Bronchial epithelial cell (primary cell): ENCODE data around the gene CACNA2D3. TPM values are rescaled to one million over a fixed set of nuclear protein-coding genes. Genes with fewer than 3 reads are reported as not detected.

Experiments used
- DNase-seq: peaks from one replicate; pipeline ENCODE4 v3.0.0-alpha.2; 2010; ENCODE audit warnings: low read depth
- FAIRE-seq: peaks from 2 replicates; lab custom pipeline; 2011; peaks lifted over from hg19 to GRCh38; lab: Jason Lieb, UNC
- H3K27me3 ChIP-seq: 2 replicates; pipeline ENCODE4 v1.5.1; 2011; ENCODE audit warnings: low read length; ENCODE audit not compliant: control insufficient read depth, insufficient read depth
- H3K36me3 ChIP-seq: 2 replicates; pipeline ENCODE4 v1.5.1; 2011; ENCODE audit warnings: low read length; ENCODE audit not compliant: control insufficient read depth, insufficient read depth
- H3K4me3 ChIP-seq: 2 replicates; pipeline ENCODE4 v1.5.1; 2011; ENCODE audit warnings: mild to moderate bottlenecking, low read depth, low read length, control low read depth
- CTCF ChIP-seq: IDR thresholded peaks from 2 replicates; pipeline ENCODE4 v1.5.1; 2011; ENCODE audit warnings: mild to moderate bottlenecking, moderate library complexity, low read length, control low read depth, inconsistent platforms; ENCODE audit not compliant: insufficient read depth, severe bottlenecking
- total RNA-seq: library from RNA; depleted of rRNA; stranded (reverse); fragments of >200 nt; gene quantifications from 2 replicates; pipeline ENCODE4 v1.2.1, GENCODE V29; 2014

CACNA2D3 gene
- total RNA-seq, 1 donor from 2014 or later, result not detected

GRCh38 chr3:54361746-54362283 is 239.5 kb downstream of the CACNA2D3 start:
- no peak for FAIRE-seq
- Histone ChIP-seq H3K4me3 (no peak overlapping the region), H3K36me3 (no peaks in the 10 kb centered on the region), H3K27me3 (no peaks in the 10 kb centered on the region)
- no peak for TF ChIP-seq CTCF
- DNase-seq, result no peak

- DNase-seq (no peak), FAIRE-seq (no peak)
- TF ChIP-seq CTCF, result no peak
- H3K36me3 ChIP-seq, result no peaks in the 10 kb centered on the region
- H3K4me3 ChIP-seq, result no peak overlapping the region
- no peaks in the 10 kb centered on the region for H3K27me3 ChIP-seq
Measured at GRCh38 chr3:54366007-54366750, 243.8 kb downstream of the CACNA2D3 start.

- no peak for TF ChIP-seq CTCF
- no peak for FAIRE-seq
- Histone ChIP-seq H3K27me3 (no peaks in the 10 kb centered on the region), H3K36me3 (no peaks in the 10 kb centered on the region), H3K4me3 (no peak overlapping the region)
- DNase-seq, result no peak
Measured at GRCh38 chr3:54366839-54367238, 244.5 kb downstream of the CACNA2D3 start.

GRCh38 chr3:54372232-54372631 is 249.9 kb downstream of the CACNA2D3 start:
- TF ChIP-seq CTCF, result no peak
- no peak for FAIRE-seq
- no peak for DNase-seq

GRCh38 chr3:54374214-54374852 is 252.0 kb downstream of the CACNA2D3 start:
- TF ChIP-seq CTCF, result peak; percentile 35
- Histone ChIP-seq H3K27me3 (no peaks in the 10 kb centered on the region), H3K36me3 (no peaks in the 10 kb centered on the region), H3K4me3 (no peak overlapping the region)
- peak; percentile 17 for DNase-seq
- no peak for FAIRE-seq

More at GRCh38 chr3:54372232-54372631, 249.9 kb downstream of the CACNA2D3 start:
- H3K4me3 ChIP-seq, result no peak overlapping the region
- no peaks in the 10 kb centered on the region for H3K27me3 ChIP-seq
- H3K36me3 ChIP-seq, result no peaks in the 10 kb centered on the region
